Brain microvascular endothelial cell (primary cell): ENCODE results near the gene CAPN5.

Experiments
- DNase-seq: peaks from one replicate; pipeline ENCODE4 v3.0.0-alpha.2; 2020
- H3K27ac ChIP-seq: fragments of 250-450 bp; sonication (Bioruptor Pico); 2 replicates; pipeline ENCODE4 v1.5.1; 2020; ENCODE audit warnings: mild to moderate bottlenecking, moderate library complexity
- H3K27me3 ChIP-seq: fragments of 250-450 bp; sonication (Bioruptor Pico); replicated peaks from 2 replicates; pipeline ENCODE4 v1.5.1; 2020; ENCODE audit warnings: mild to moderate bottlenecking
- H3K36me3 ChIP-seq: fragments of 250-450 bp; sonication (Bioruptor Pico); replicated peaks from 2 replicates; pipeline ENCODE4 v1.5.1; 2020; ENCODE audit warnings: mild to moderate bottlenecking
- H3K4me3 ChIP-seq: 2 replicates; pipeline ENCODE4 v1.5.1; 2011; ENCODE audit warnings: low read depth, mild to moderate bottlenecking, control low read depth, low read length, moderate library complexity
- in situ Hi-C: cut with HindIII; loops from 2 replicates; pipeline ENCODE4 v1.10.0; 2017; ENCODE audit warnings: low sequenced_read_pairs, low pct_ligation_motif_present
- TF ChIP-seq, protein P1 (sequence below): IDR thresholded peaks from 2 replicates; pipeline ENCODE4 v1.5.1; 2011; ENCODE audit warnings: low read depth, mild to moderate bottlenecking, moderate library complexity, low read length, control low read depth, inconsistent platforms; ENCODE audit errors: missing control alignments

CAPN5 gene

DNA sequence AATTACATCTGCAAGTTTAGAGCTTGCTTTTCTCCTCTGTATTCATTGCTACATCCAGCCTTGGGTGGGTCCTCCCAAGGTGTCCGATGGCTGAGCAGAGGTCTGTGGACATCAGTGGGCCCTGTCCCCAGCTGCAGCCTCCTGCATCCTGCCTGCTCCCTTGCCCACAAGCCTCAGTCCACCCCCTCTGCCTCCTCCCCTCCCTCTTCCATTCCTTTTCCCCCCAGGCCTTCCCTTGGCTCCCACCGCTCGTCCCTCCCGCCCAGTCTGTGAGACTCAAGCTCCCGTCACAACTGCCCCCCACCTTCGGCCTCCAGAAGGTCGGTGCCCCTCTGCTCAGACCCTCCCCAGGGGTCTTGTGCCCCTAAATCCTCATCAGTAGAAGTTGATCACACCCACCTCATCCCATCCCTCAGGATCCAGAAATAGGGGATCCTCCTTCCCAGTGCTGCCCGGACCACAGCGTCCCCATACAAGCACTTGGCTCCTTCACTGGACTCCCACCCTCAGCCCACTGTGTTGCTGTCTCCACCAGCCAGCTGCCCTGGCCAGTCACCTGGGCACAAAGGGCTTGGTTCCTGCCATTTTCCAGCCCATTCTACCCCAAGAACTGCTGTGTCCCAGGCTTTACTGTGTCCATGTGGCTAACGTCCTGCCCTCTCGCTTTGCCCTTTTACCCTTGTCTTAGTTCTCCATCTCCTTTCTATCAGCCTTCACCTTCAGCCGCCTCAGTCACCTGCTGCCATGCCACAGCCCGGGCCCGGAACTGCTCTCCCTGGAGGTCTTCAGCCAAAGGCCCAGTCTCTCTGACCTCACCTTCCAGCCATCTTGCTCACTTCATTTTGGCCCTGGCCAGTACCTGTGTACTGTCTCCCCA lies 33.6 kb downstream of the CAPN5 start:
- no peaks in the 10 kb centered on the region for H3K36me3 ChIP-seq
- in situ Hi-C loops: no loop called here
- DNase-seq: no peak
- H3K27me3 ChIP-seq: no peaks in the 10 kb centered on the region
- no peak overlapping the region for H3K4me3 ChIP-seq
- TF ChIP-seq, protein P1, sequence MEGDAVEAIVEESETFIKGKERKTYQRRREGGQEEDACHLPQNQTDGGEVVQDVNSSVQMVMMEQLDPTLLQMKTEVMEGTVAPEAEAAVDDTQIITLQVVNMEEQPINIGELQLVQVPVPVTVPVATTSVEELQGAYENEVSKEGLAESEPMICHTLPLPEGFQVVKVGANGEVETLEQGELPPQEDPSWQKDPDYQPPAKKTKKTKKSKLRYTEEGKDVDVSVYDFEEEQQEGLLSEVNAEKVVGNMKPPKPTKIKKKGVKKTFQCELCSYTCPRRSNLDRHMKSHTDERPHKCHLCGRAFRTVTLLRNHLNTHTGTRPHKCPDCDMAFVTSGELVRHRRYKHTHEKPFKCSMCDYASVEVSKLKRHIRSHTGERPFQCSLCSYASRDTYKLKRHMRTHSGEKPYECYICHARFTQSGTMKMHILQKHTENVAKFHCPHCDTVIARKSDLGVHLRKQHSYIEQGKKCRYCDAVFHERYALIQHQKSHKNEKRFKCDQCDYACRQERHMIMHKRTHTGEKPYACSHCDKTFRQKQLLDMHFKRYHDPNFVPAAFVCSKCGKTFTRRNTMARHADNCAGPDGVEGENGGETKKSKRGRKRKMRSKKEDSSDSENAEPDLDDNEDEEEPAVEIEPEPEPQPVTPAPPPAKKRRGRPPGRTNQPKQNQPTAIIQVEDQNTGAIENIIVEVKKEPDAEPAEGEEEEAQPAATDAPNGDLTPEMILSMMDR: no peak
- no peak overlapping the region for H3K27ac ChIP-seq

DNA sequence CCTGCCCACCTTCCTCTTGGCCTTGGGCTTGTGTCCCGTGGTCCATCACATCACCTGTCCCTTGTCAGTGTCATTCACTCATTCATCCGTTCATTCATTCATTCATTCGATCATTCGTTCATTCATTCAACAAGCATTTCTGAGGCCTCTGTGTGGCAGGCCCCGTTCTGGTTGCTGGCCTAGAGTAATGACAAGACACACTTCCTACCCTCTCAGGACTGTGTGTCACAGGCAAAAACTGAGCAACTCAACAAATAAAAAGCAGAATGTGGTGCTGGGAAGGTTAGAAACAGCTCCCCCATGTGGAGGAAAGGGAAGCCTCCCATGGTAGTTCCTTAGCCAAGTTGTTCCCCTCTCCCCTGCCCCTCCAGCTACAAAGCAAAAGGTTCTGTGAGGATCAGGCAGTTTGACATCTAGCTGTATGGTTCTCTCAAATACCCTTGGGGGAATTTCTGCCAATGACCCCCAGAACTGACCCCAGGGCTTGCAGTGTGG lies 34.3 kb downstream of the CAPN5 start:
- H3K4me3 ChIP-seq: no peak overlapping the region
- TF ChIP-seq, protein P1: peak; percentile 83
- H3K36me3 ChIP-seq: no peaks in the 10 kb centered on the region
- H3K27ac ChIP-seq: no peak overlapping the region
- no peaks in the 10 kb centered on the region for H3K27me3 ChIP-seq
- in situ Hi-C loops: no loop called here
- DNase-seq: no peak

DNA sequence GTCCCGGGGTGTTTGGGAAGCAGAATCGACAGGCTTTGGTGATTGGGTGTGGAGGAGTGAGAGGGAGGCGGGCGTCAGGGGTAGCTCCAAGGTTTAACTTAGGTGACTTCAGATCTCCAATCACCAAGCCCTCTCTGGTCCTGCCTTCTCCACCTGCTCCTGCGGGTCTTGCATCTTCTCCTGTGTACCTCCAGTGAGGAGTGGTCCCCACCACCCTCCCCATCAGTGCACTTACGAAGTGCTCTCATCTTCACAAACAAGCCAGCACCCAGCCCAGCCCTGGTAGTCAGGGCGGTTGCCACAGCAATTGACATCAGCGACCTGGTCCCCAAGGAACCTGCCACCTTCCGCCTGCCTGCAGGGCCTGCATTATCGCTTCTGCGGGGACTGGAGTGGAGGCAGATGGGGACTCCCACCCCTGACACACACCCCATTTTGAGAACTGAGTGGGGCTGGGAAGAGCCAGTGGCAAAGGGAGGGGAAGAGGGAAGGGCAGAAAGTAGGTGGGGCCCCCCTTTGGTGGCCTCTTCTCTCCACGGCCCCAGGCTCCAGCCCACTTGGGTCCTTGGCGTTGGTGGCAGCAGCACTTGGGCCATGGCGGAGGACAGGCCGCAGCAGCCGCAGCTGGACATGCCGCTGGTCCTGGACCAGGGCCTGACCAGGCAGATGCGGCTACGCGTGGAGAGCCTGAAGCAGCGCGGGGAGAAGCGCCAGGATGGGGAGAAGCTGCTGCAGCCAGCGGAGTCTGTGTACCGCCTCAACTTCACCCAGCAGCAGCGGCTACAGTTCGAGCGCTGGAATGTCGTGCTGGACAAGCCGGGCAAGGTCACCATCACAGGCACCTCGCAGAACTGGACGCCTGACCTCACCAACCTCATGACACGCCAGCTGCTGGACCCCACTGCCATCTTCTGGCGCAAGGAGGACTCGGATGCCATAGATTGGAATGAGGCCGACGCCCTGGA lies 35.8 kb downstream of the CAPN5 start, which contains the start of gene OMP:
Gene OMP, plus strand, starts transcription at position 595 of the 965 bp plus-strand sequence. Its CDS starts 0 bp downstream, at position 595.
- Histone ChIP-seq H3K27ac (no peak within 1 kb of the TSS), H3K4me3 (no peak within 1 kb of the TSS), H3K36me3 (no peaks in the 10 kb centered on the region), H3K27me3 (no peaks in the 10 kb centered on the region)
- TF ChIP-seq, protein P1: no peak
- no peak for DNase-seq
- in situ Hi-C loops: no loop called here

DNA sequence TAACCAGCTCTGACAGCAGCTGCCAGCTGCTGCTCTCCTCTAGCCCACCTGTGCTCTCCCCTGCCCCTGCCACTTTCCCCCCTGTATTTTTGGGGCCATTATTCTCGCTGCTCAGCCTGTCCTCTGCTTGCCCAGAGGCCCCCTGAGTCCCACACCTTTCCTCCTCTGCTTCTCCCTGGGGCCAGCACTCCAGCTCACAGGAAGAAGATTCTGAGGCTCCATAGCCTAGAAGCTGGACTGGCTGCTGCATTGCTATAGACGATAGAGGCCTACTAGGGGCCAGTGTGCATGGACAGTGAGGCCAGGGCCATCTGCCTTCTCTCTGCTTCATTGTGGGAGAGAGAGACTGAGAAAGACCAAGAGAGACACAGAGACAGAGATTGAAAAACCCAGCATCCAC lies 36.5 kb downstream of the CAPN5 start:
- no peak overlapping the region for H3K4me3 ChIP-seq
- TF ChIP-seq, protein P1: no peak

DNA sequence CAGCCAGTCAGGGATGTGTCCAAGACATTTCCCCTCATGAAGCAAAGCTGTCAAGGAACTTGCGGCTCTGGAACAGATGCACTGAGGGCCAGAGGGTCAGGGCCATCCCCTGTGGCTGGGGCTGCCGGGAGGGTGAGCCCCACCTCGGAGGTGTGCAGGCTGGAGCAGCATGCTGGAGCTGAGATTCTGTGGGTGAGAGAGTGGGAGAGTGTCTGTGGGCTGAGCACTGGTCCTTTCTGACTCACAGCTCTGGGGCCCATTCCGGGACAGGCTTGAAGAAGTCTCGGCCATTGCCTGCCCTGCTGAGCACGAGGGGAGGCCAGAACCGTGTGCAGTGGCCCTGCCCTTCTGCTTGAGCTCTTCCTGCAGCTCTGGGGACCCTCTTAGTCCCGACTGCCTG lies 38.0 kb downstream of the CAPN5 start:
- H3K27me3 ChIP-seq: no peaks in the 10 kb centered on the region
- H3K36me3 ChIP-seq: no peaks in the 10 kb centered on the region
- no peak overlapping the region for H3K4me3 ChIP-seq
- no peak for DNase-seq
- in situ Hi-C loops: no loop called here
- TF ChIP-seq, protein P1: no peak
- no peak overlapping the region for H3K27ac ChIP-seq

More for the DNA sequence above, 36.5 kb downstream of the CAPN5 start:
- no peak for DNase-seq
- Histone ChIP-seq H3K27ac (no peak overlapping the region), H3K27me3 (no peaks in the 10 kb centered on the region), H3K36me3 (no peaks in the 10 kb centered on the region)
- in situ Hi-C loops: no loop called here
